ENCODE data around the gene SLC6A18.

DNA sequence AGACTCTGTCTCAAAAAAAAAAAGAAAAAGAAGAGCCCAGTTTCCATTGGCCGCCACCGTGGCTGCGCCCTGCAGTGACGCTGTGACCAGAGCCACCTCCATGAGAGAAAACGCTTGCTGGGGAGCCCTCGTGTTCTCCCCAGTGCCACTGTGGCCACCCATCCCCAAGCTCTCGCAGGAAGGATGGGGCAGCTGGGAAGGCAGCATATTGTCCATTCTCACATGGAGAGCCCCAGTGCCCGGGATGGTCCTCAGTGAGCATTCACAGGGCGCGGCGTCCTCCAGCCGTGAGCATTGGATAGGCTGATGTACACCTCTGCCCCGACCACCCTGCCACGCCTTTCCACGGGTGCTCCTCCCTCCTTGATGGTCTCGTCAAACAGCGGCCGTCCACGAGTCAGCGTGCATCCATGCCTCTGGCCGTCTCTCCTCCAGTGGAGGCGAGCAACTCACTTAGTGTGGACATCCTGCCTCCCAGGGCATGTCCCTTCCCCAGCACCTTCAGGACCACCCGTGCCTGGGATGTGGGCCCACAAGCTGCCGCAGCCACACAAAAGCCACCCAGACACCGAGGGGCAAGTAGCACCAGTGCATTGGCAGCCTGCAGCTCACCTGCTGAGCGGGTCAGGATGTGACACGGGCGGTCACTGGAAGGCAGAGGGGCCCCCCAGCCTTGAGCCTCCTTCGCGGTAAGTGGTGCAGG is 47.2 kb upstream of the SLC6A18 start:
- TF ChIP-seq HDGF (IDR thresholded peaks at IDR 0.05; ENCODE audit: borderline replicate concordance) (no peak), FOXA1 (IDR thresholded peaks at IDR 0.05) (no peak), ZNF384 (IDR thresholded peaks at IDR 0.05) (no peak), SP1 (IDR thresholded peaks at IDR 0.05) (no peak), LEF1 (IDR thresholded peaks at IDR 0.05; ENCODE audit: borderline replicate concordance) (no peak), ELF4 (IDR thresholded peaks at IDR 0.05) (no peak), TARDBP (IDR thresholded peaks at IDR 0.05) (no peak)
